Muscle of back (tissue), 11 donors: ENCODE data around the gene ATP5ME. TPM values are rescaled to one million over a fixed set of nuclear protein-coding genes. Genes with fewer than 3 reads are reported as not detected.

Experiments
- DNase-seq, 3 donors: peaks; one replicate each; pipeline versions ENCODE4 v3.0.0 to v3.0.0-alpha.2; 2013
- polyA plus RNA-seq, 10 donors: library from polyadenylated mRNA; unstranded; fragments of 120-200 nt; gene quantifications; one replicate each; pipeline ENCODE4 v1.2.1, GENCODE V29; 2013; ENCODE audit not compliant: insufficient read length in 10 of 10

Gene ATP5ME
- polyA plus RNA-seq, 10 donors: 237 to 384 (median 304) TPM

DNA sequence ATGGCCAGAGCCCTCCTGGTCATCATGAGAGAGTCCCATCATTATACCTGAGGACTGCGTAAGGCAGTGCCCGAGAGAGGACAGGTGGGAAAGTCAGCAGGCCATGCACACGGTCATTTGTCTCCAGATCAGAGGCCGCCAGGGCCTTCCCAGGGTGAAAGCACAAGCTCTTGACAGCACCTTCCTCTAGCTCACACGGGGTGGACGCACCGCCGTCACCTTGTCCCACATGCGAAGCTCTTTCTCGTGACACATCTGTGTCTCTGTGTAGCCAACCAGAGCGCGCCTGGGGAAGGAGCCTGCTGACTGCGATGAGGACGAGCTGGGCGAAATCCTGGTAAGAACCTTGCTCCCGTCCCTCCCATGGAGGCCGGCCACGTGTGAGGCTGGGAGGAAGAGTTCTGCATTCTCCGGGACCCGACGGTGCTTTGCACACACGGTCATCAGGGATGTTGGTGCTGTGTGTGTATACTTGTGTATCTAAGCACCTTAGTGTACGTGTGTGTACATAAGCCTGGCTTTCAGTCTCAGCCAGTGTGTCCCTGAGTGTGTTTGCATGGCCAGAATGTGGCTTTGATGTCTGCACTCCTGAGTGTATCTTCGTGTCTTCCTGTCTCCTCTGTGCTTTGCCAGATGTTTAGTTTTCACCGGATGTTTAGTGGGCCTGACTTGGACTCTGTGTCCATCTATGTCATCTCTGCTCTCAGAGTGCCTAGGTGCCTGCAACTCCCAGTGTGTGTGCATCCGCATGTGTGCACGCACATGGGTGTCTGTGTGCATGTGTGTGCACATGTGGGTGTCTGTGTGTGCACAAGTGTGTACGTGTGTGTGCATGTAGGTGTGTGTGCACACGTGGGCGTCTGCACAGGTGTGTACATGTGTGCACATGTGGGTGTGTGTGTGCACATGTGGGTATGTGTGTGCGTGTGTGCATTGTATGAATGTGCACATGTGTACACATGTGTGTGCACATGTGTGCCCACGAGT, 15.1 kb downstream of the ATP5ME start:
- DNase-seq: no peak

- no peak for DNase-seq
Observed at GRCh38 chr4:657834-658667, 16.0 kb downstream of the ATP5ME start.

- no peak for DNase-seq
Observed at GRCh38 chr4:657338-657833, 16.7 kb downstream of the ATP5ME start.

DNA sequence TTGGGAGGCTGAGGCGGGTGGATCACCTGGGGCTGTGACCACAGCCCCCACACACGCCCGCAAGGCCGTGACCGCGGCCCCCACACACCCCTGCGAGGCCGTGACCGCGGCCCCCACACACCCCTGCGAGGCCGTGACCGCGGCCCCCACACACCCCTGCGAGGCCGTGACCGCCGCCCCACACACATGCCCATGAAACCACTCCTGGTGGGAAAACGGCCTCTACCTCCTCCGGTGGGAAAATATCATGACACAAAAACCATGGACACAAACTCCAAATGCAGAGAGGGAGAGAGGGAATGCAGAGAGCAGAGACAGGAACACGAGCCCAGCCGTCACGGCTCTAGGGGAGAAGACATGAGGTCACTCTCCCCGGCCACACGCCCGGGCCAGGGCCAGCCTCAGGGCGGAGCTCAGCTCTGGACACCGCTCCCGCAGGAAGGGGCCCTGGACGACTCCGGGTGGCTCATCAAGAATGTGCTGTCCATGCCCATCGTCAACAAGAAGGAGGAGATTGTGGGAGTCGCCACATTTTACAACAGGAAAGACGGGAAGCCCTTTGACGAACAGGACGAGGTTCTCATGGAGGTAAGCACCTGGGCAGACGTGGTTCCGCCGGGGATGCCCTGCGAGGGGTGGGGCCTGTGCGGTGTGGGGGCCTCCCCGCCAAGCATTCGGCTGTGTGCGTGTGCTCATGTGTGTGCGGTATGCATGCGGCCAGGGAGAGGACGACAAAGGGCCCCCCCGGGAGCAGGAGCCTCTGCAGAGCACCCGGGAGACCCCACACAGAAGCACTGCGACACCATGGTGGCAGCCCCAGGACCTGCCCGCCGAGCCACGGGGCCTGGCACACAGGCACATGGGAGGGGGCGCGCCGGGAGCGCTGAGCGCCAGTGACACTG, 17.4 kb downstream of the ATP5ME start:
- no peak for DNase-seq

DNA sequence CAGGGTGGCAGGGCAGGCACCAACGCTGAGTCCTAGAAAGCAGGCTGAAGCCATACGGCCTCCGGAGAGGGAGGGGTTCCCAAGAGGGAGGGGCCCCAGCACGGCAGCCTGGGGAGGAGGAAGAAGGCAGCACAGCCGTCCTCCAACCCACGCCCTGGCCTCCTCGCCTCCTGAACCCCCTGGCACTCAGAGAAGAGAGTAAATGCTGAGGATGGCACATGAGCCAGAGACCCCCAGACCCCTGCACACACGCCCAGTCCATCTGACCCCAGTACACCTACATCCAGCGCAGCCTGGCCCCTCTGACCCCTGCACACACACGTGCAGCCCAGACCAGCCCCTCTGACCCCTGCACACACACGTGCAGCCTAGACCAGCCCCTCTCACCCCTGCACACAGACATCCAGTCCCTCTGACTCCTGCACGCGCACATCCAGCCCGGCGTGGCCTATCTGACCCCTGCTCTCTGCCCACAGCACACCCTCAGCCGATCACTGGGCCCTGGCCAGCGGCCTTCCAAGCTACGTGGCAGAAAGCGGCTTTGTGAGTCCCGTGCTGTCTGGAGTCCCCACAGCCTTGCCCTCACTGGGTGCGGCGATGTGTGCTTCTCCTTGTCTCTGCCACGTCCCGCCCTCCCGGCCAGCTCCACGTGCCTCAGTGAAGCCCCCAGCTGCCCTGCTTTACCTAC, 18.5 kb downstream of the ATP5ME start:
- no peak for DNase-seq

GRCh38 chr4:654871-655463, 19.1 kb downstream of the ATP5ME start:
- no peak for DNase-seq

DNA sequence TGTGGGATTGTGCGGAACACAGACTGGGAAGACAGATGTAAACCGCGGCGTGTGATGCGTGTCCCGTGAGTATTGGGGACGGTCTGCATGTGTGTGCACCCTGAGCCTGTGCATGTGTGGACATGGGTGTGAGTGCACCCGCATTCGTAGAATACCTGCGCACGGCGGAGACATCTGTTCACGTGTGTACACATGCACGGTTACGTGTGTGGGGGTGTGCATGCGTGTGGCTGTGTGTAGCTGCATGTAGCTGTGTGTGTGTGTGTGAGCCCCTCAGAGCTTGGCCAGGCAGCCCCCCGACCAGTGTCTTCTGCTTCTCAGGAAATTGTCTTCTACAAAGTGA, 19.6 kb downstream of the ATP5ME start:
- no peak for DNase-seq

GRCh38 chr4:653831-654502, 20.1 kb downstream of the ATP5ME start:
- DNase-seq: no peak

GRCh38 chr4:653080-653821, 20.8 kb downstream of the ATP5ME start:
- no peak for DNase-seq

DNA sequence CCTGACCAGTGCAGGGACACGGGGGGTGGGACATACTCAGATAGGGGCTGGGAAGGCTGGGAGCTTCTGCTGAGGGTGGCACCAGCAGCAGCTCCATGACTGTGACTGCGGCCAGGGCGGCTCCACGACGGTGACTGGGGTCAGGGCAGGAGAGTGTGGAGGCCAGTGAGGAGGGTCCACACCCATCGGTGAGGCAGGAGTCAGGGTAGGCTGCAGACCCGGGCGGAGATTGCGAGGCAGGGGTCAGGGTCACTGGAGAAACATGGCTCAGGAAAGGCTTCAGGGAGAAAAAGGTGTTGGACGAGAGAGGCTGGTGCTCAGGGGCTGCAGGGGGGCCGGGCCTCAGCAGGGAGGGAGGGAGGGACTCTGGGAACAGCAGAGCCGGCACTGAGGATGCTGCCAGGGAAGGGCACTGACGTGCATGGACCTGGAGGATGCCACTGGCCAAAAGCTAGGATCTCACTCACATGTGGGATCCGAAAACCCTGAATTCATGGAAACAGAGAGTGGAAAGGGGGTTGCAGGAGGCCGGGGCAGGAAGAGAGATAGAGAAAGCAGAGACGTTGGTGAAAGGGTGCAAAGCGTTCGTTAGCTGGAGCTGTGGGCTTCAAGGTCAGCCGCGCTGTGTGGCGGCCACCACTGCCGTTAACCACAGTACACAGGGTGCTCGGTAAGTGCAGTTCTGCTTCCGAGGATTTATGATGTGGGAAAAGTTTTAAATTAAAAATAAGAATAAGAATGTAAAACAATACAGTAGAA, 22.0 kb downstream of the ATP5ME start:
- no peak for DNase-seq

DNA sequence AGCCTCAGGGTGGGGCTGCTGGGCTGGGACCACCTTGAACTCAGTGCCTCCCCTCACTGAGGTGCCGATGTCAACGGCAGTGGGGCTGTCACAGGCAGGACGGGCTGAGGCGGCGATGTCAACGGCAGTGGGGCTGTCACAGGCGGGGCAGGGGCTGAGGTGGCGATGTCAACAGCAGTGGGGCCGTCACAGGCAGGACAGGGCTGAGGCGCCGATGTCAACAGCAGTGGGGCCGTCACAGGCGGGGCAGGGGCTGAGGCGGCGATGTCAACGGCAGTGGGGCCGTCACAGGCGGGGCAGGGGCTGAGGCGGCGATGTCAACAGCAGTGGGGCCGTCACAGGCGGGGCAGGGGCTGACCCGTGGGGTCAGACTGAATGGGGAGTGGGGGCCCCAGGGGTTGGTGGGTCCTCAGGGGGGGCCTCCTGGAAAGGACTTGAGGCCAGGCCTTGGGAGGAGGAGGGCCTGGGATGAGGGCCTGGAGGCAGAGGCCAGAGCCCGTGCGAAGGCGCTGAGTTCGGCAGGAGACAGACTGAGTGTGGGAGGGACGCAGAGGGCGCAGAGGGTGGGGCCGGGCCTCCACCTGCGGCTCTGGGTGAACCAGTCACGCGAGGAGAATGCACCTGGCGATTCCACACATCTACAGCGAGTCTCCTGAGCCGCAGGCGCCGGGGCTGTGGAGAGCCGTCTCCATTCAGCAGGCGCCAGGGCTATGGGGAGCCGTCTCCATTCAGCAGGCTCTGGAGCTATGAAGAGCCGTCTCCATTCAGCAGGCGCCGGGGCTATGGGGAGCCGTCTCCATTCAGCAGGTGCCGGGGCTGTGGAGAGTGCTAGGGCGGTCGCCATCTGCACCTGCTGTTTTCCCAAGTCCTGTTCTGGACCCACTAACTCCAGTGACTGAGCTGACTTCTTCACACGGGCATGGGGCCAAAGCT, 22.9 kb downstream of the ATP5ME start:
- DNase-seq: no peak

DNA sequence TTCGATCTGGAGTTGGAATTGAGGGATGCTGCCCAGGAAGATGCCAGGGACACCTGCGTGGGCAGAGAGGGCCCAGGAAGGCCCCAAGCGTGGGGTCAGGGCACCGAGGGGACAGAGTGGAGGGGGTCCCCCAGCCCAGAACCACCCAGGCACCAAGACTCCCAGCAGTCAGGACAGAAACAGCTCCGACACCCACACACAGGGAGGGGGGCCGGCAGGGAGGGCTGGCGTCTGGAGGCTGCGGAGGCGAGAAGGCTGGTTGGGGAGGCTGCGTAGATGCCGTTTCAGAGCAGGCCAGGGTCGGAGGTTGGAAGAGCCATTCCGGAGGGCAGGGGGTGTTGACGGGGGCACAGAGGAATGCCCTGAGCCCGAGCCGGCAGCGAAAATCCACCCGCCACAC, 23.6 kb downstream of the ATP5ME start:
- no peak for DNase-seq

DNA sequence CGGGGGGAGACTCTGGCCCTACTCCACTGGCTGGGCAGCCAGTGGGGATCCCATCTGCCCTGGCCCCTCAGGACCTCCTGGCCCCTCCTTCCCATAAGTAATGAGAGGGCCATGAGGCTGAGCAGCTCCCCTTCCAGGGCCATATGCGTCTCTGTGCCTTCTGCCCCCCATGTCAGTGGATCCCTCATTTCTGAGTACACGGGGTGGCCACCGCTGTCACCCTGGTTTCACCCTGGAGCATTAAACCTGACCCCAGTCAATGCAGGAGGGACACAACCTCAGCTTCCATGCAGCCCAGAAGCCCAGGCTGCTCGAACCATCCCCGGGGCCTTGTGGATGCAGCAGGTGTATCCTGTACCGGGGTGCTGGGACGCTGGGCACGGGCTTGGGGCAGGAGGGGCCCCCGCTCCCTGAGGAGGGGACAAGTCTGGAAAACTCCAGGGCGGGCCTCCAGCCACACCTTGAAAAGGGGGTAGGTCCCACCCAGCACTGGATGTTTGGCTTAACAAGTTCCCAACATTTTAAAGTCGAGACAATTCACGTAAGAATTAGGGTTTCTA, 24.2 kb downstream of the ATP5ME start:
- DNase-seq: no peak

- no peak for DNase-seq
Observed at GRCh38 chr4:649293-649625, 24.8 kb downstream of the ATP5ME start.

DNA sequence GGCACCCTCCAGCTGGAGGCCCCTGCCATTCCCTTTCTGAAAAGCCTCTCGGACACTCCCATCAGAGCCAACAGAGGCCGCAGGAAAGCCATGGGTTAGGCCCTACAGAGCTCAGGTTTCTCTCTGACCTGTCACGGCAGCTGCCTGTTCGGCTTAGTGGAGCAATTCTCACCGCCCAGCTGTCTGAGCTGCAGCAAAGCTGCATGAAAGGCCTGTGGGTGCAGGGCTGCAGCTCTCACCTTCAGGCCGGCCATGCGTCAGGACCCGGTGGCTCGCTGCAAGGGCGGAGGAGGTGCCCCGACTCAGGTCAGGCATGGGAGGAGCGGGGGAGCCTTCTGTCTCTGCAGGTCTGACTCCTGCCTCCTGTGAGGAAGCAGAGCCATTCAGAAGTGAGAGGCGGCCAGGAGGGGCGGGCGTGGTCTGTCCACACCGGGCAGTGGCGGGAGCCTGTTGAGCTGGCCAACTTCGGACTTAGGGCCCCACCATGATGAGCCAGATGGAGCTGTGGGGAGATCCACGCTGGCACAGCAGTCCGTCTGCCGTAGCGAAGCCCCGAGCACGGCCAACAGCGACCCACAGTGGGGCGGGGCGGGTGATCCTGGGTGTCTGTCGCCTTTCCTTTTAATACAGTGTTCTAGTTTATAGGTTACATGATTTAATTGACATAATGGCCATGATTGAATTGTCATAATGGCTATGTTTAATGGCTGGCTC, 25.3 kb downstream of the ATP5ME start:
- peak in 1 of 3 donors; percentile 29 for DNase-seq

DNA sequence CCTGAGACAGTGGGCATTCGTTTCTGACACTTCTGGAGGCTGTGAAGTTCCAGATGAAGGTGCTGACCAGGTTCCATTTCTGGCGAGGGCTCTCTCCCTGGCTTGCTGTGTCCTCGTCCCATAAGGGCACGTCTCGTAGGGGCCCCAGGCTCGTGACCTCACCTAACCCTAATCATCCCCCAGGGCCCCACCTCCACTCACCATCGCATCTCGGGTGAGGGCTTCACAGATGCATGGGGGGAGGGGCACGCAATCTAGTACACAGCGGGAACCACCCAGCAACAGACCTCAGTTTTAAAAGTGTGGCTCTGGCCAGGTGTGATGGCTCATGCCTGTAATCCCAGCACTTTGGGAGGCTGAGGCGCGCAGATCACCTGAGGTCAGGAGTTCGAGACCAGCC, 26.6 kb downstream of the ATP5ME start:
- DNase-seq: no peak
